ENCODE measurements around the gene DPP10.

Gene DPP10

GRCh38 chr2:114426756-114427155, 15.7 kb upstream of the DPP10 start:
- no peak for DNase-seq (ENCODE audit: low read depth)
- no peak overlapping the region for H3K4me3 ChIP-seq (replicated peaks; ENCODE audit: low read depth, low read length)
- TF ChIP-seq, protein P1, sequence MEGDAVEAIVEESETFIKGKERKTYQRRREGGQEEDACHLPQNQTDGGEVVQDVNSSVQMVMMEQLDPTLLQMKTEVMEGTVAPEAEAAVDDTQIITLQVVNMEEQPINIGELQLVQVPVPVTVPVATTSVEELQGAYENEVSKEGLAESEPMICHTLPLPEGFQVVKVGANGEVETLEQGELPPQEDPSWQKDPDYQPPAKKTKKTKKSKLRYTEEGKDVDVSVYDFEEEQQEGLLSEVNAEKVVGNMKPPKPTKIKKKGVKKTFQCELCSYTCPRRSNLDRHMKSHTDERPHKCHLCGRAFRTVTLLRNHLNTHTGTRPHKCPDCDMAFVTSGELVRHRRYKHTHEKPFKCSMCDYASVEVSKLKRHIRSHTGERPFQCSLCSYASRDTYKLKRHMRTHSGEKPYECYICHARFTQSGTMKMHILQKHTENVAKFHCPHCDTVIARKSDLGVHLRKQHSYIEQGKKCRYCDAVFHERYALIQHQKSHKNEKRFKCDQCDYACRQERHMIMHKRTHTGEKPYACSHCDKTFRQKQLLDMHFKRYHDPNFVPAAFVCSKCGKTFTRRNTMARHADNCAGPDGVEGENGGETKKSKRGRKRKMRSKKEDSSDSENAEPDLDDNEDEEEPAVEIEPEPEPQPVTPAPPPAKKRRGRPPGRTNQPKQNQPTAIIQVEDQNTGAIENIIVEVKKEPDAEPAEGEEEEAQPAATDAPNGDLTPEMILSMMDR (IDR thresholded peaks at IDR 0.05; ENCODE audit: low read length, missing control alignments): no peak

GRCh38 chr2:114436329-114436728, 6.1 kb upstream of the DPP10 start:
- no peak for DNase-seq (ENCODE audit: low read depth)
- H3K4me3 ChIP-seq (replicated peaks; ENCODE audit: low read depth, low read length): no peak overlapping the region
- TF ChIP-seq, protein P1 (IDR thresholded peaks at IDR 0.05; ENCODE audit: low read length, missing control alignments): no peak

GRCh38 chr2:114446571-114446970, 4.1 kb downstream of the DPP10 start:
- no peak for DNase-seq (ENCODE audit: low read depth)
- TF ChIP-seq, protein P1 (IDR thresholded peaks at IDR 0.05; ENCODE audit: low read length, missing control alignments): no peak
- no peak overlapping the region for H3K4me3 ChIP-seq (replicated peaks; ENCODE audit: low read depth, low read length)

DNA sequence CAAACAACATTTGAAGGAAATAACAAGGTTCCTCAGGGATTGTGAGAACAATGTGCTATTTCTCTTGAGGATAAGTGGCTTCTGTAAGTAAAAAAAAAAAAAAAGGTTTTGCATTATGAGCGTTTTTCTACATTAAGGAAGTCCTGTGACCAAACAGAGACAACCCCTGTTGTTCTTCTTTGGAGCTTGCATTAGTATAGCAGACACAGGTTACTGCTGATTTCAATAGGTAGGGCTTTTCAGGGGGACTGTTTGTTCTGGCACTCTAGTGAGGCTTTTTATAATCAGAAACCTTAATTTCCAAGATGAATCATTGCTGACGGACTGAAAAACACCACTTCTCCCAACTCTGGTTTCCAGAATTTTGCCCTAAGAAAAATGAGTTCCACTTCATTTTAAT, 8.2 kb downstream of the DPP10 start:
- TF ChIP-seq, protein P1 (IDR thresholded peaks at IDR 0.05; ENCODE audit: low read length, missing control alignments): no peak
- H3K4me3 ChIP-seq (replicated peaks; ENCODE audit: low read depth, low read length): no peak overlapping the region
- no peak for DNase-seq (ENCODE audit: low read depth)

- no peak overlapping the region for H3K4me3 ChIP-seq (replicated peaks; ENCODE audit: low read depth, low read length)
- TF ChIP-seq, protein P1 (IDR thresholded peaks at IDR 0.05; ENCODE audit: low read length, missing control alignments): no peak
- DNase-seq (ENCODE audit: low read depth): no peak
These were observed 14.1 kb downstream of the DPP10 start for GRCh38 chr2:114456566-114456965.

- TF ChIP-seq, protein P1 (IDR thresholded peaks at IDR 0.05; ENCODE audit: low read length, missing control alignments): no peak
- no peak overlapping the region for H3K4me3 ChIP-seq (replicated peaks; ENCODE audit: low read depth, low read length)
These were observed 15.5 kb downstream of the DPP10 start for GRCh38 chr2:114457956-114458355.

GRCh38 chr2:114461116-114461515, 18.7 kb downstream of the DPP10 start:
- TF ChIP-seq, protein P1 (IDR thresholded peaks at IDR 0.05; ENCODE audit: low read length, missing control alignments): no peak
- DNase-seq (ENCODE audit: low read depth): no peak
- H3K4me3 ChIP-seq (replicated peaks; ENCODE audit: low read depth, low read length): no peak overlapping the region

More at GRCh38 chr2:114457956-114458355, 15.5 kb downstream of the DPP10 start:
- no peak for DNase-seq (ENCODE audit: low read depth)
